HG03575 (cell line): ENCODE results near the gene ADD1.

Source experiments
- ATAC-seq: cut with Tn5 transposase; IDR thresholded peaks from one replicate; pipeline ENCODE4 v1.9.1; 2021; ENCODE audit not compliant: unreplicated experiment, insufficient number of reproducible peaks, low FRiP score; ENCODE audit errors: extremely low read depth

ADD1 gene, protein sequence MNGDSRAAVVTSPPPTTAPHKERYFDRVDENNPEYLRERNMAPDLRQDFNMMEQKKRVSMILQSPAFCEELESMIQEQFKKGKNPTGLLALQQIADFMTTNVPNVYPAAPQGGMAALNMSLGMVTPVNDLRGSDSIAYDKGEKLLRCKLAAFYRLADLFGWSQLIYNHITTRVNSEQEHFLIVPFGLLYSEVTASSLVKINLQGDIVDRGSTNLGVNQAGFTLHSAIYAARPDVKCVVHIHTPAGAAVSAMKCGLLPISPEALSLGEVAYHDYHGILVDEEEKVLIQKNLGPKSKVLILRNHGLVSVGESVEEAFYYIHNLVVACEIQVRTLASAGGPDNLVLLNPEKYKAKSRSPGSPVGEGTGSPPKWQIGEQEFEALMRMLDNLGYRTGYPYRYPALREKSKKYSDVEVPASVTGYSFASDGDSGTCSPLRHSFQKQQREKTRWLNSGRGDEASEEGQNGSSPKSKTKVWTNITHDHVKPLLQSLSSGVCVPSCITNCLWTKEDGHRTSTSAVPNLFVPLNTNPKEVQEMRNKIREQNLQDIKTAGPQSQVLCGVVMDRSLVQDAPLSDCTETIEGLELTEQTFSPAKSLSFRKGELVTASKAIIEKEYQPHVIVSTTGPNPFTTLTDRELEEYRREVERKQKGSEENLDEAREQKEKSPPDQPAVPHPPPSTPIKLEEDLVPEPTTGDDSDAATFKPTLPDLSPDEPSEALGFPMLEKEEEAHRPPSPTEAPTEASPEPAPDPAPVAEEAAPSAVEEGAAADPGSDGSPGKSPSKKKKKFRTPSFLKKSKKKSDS

DNA sequence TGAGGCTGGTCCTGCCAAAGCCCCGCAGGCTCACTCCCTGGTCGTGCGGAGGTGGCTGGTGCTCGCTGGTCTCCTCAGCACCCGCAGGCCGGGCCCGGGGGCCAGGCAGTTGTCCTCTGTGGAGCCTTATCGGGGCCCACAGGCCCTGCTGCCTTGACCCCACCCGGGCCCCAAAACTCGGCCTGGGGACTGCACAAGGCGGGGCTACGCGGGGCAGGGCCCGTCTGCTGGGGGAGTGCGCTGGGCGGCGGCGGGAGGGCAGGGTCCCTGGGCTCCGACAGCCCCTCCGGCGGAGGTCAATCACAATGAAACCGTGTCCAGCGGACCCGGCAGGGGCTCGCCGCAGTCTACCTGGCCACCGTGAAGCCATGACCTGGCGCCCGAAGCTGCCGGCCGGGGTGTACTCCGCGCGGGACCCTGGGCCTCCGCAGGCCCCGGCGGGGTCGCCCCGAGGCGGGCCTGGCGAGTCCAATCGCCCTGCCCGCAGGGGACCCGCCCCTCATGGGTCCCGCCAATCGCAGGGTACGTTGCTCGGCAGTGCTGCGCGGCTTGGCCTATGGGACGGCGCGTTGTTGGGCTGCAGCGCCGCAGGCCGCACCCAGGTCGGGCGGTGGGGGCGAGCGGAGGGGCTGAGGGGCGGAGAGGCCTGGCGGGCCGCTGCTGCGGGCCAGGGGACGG, at the start of gene ADD1:
Gene ADD1 (plus strand): TSS at position 582 of the 678 bp plus-strand sequence. CDS start 32,072 bp downstream, outside the sequence.
- ATAC-seq: no peak

DNA sequence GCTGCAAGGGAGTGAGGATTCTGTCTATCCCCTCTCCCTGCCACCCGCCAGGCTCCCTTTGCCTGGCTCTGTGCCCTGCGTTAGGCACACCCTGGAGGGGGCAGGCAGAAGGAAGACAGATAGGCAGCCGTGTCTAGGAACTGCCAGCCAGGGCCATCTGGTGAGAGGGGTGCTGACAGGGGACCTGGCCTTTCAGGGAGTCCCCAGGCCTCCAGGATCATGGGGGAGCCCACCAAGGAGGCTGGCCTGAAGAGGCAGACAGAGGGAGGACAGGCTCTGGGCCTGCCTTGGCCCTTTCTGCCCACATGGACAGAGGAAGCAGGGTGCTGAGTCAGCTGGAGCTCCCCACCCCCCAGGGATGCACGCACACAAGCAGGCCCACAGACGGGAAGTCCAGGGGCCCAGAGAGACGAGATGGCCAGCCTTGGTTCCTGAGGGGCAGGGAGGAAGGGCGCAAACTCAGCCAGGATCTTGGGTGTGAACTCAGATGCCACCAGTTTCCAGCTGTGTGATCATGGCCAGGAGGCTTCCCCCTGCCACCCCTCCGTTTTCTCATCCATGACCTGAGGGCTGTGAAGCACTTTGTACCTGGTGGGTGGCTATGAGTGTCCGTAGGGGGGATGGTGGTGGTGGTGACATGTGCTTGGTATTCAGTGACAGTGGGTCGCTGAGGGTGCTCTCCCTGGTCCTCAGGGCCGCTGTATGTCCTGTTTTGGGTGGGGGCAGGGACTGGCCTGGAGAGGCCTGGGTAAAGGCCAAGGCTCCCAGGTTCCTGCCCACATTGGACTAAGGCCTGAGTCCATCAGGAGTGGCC, 49.0 kb upstream of the ADD1 start:
- no peak for ATAC-seq

DNA sequence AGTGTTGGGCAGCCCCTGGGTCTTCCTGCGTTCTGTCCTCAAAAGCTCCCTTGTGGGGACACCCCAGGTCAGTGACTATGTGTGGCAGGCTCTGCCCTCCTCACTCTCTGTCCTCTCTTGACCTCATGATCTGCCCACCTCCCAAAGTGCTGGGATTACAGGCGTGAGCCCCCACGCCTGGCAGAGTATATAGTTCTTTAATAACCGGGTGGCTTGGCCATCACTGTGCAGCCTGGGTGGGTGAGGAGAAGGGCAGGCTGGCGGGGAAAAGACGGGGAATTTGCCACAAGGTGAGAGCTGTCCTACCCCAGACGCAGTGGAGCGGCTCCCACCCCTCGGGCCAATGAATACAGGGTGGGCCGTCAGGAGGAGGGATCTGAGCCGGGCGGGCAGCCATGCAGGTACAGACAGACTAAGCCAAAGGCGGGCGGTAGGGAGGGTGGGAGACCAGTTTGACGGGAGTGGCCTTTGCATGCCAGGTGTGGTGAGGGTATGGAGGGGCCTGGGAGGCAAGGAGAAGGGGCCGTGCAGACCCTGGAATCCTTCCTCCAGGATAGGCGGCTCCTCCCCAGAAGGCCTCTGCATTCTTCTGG, 48.2 kb upstream of the ADD1 start:
- ATAC-seq: no peak

DNA sequence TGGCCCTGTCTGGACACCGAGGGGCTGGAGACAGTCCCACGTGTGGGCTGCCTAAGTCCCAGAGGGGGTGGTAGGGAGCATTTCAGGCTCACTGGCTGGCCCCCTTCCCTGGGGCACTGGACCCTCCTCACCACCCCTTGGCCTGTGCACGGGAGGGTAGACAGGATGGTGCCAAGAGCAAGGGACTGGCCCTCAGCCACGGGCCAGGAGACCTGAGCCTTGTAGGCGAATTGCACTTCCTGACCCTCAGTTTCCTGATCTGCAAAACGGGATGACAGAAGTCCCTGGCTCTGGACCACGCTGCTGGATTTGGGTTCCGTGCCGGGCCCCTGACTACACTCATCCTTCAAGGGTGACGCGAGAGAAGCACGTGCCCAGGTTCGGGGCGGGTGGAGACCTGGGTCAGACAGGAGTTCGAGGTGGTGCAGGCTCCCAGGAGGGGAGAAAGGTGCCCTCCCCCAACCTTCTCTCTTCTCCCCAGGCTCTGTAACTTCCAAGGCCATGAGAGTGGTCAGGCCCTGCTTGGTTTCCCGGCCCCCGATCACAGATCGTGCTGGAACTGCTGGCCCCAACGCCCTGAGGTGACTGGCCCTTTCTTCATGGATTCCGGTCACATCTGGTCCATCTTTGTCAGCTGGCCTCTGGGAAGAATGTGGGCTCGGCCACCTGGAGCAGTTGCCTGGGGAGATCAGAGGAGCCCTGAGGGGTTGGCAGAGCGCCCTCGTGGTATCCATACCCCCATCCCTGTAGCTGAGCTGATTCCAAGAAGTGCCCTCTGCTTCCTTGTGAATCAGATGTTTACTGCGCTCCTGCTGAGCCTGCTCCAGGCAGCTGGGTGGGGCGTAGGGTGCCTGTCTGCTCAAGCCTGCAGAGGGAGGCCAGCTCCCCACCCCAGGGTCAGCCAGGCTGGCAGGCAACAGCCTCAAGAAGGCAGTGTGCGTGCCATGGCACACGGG, 47.5 kb upstream of the ADD1 start:
- ATAC-seq: no peak

DNA sequence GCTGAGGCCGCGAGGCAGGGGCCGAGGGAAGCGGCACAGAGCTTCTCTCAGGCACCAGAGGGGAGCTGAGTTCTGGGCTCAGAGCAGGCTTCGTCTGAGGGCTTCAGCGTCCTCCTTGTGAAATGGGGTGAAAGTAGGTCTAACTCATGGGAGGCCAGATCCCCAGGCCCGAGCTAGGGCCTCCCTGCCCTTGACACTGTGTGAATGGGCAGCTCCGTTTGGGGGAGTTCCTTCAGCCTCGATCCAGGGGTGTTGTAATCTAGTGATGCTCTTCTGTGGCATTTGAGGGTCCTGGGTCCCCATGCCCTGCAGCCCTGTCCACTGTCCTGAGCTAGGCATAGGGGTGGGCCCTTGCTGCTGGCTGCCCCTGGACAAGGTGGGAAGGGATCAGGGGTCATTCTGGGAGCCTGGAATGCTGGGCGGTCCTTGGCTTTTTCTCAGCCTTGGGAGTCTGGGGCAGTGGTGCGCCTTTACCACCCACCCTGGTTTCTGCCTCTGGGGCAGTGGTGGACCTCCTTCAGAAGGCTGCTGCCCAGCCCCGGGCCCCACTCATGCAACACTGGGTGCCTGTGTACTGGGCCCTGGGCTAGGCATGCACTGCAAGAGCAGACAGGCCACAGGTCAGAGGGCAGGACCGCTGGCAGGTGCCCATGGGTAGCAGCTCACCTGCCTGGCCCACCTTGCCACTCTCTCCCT, 46.6 kb upstream of the ADD1 start:
- ATAC-seq: no peak

DNA sequence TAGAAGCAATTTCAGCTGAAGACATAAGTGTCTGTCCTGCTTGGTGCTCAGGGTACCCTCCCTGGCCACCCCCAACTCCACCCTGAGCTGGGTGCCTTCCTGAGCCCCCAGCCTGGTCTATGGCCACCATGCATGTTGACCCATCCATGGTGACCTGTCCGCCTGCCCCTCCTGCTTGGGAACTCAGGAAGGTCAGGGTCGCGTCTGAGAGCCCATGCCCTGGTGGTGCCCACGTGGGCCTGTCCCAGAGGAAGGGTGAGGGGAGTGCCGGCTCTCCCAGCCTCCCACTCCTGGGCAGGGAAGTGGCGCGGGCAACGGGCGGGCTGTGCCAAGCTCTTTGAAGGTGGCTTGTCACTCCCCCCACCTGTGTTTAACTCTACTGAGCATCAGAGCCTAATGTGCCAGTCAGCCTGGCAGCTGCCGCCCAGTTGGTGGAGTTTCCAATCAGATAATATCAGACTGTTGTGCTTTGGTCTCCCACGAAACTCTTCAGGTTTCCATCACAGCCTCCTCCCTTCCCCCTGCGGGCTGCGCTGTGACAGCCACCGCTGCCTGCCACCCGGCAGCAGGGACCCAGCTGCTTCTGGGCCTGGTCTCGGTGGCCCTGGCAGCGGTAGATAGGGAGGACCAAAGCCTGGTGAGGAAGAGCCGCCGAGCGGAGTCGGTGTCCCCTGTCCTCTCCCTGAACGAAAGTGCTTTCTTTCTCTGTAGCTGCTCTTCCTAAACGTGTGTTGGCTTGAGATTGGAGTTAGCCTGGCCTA, 45.9 kb upstream of the ADD1 start:
- no peak for ATAC-seq

DNA sequence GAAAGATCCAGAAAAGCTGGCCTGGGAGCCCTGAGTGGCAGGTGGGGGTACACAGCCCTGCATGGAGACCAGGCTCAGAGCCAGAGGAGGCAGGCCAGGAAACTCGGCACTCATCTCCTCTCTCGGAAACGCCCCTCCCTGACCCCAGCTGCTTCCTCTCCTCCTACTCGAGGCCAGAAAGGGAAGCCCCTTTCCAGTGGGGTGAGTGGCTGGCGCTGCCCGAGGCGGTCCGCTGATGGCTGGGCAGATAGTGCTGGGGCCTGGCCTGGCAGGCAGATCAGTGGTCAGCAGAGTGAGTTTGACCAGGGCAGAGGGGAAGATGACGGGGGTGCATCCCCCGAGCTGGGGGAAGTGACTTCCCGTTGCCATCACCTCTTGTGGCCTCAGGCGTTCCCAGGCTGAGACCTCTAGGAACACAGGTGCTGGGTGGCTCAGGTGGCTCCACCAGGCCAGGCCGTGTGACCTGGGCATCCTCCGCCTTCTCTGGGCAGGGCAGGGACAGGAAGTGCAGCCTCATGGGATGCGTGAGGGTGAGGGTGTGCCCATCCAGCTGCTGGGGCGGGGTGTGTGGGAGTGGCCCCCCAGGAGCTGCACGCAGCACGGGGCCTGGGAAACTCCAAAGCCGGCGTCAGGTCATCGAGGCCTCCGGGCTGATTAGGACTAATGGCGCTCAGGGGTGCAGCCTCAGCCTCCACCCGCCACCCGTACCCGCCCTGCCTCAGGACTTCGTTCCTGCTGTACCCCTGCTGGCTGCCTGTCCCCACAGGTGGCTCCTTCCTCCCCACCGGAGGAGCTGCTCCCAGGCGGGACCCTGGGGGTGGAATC, 45.0 kb upstream of the ADD1 start:
- ATAC-seq: no peak

DNA sequence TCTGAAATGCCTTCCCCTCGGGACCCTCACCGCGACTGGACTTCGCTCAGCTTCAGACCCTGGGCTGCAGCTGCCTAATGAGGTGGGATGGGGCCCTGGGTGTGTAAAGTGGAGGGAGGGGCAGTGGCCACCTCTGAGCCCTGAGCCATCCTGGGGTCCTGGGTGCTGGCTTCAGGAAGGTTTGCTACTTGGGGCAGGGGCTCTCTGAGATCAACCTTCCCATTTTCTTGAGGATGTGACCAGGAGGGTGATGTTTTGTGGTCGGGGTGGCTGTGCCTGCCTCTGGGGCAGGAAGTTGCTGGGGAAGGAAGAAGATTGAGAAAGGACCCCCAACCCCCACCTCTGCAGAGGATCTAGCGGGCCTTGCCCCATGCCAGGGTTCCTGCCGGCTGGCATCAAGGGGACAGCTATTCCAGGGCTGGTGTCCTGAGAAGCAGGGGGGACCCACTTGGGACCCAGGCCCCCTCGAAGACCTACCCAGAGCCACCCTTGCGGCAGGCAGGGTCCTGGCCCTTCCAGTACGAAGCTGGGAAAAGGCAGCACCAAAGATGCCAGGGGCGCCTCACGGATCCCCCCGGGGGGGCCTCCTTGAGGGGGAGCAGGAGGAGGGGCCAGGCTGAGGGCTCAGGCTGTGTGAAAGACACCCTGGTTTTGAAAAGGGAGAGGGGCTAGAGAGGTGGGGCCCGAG, 44.3 kb upstream of the ADD1 start:
- ATAC-seq: no peak

DNA sequence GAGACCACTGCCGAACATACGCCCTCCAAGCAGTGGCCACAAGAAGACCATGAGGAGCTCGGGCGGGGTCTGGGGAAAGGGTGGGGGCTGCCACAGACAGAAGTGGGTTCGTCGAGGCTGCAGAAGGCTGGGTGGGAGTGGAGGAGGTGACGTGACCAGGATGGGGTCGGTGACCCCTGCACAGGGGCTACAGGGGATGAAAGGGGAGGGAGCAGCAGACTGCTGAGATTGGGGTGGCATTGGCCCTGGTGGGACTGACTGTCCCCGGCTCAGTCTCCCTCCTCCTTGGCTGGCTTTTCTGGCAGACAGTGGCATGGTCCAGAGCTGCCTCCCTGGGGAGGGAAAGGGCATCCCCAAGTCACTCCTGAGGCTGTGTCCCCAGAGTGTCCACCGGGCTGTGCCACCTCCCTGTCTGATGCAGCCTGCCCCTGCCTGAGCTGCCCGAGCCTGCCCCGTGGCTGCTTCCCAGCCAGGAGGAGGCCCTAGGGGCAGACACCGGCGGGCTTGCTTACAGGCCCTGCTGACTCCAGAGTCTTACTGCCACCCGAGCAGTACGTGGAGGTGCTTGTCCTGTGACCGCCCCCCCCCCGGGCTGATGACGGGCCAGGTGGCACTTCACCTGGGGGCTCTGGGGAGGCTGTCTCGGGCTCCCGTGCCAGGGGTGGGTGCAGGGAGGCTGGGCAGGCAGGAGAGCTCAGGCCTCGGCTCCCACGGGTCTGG, 43.5 kb upstream of the ADD1 start:
- ATAC-seq: no peak

DNA sequence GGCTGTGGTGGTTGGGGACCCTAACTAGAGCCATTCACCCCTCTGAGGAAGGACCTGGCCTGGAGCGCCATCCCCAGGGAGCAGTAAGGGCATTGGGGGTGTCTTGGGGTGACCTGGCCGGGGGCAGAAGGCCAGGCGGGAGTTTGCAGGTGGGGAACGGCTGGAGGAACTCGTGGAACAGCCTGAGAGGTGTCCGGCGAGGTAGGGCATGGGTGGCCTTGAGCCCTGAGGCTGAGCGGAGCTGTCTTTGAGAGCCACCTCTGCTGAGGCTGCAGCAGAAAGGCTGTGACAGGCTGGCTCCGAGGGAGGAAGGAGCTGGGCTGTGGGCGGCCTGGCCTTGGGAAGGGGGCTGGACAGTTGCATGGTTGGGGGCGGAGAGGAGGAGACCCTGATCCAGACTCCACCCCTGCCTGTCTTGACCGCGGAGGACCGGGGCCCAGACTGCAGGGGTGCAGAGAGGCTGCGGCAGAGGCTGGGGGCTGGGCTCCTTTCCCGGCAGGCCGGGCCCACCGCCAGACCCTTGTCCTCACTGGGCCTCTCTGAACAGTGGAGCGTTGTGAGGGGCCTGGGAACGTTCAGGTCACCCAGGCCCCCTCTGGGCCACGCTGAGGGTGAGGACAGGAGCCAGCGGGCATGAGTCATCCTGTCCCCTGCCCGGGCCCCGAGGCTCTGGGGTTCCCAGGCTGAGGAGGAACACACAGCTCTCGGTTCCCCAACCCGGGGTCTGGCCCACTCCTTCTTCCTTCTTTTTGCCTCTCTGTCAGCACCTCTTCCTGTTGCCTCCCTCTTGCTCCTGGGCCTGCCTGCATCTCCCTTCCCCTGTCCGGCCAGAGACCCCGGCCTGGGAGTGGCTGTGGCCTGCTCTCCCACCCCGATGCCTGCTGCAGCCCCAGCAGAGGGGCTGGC, 42.7 kb upstream of the ADD1 start:
- ATAC-seq: no peak

DNA sequence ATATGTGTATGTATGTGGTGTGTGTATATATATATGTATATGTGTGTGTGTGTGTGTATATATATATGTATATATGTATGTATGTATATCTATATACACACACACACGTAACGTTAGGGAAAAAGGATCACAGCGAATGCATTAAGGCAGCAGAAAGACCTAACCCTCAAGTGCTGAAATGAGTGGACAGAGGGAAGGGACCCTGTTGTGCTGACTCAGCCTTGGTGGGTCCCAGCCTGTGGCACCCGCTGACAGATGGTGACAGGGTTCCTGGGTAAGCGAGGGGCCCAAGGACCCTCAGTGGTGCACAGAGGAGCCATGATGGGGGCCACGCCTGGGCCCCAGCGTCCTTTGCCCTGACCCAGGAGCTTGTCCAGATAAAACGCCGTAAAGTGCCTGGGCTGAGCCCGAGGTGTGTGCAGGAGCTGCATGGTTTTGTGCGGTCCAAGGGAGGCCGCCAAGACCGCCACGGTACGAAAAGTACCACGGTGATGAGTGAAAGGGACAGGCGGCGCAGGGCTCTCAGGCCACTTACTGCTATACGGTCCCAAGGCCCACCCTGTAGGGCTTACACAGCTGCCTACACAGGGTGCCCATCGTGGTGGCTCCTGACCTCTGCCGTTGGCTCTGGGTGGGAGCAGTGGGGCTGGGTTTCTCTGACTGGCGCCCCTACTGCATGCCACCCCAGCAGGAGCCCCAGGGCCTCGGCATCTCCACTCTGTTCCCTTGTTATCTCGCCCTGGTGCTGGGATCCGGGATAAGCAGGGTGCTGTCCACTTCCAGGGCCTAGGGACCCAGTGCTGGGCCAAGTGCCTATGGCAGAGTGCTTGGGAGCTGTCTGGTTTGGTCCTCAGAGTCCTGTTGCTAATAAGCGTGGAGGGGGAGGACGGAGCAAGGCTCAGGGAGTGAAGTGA, 40.8 kb upstream of the ADD1 start:
- ATAC-seq: no peak

DNA sequence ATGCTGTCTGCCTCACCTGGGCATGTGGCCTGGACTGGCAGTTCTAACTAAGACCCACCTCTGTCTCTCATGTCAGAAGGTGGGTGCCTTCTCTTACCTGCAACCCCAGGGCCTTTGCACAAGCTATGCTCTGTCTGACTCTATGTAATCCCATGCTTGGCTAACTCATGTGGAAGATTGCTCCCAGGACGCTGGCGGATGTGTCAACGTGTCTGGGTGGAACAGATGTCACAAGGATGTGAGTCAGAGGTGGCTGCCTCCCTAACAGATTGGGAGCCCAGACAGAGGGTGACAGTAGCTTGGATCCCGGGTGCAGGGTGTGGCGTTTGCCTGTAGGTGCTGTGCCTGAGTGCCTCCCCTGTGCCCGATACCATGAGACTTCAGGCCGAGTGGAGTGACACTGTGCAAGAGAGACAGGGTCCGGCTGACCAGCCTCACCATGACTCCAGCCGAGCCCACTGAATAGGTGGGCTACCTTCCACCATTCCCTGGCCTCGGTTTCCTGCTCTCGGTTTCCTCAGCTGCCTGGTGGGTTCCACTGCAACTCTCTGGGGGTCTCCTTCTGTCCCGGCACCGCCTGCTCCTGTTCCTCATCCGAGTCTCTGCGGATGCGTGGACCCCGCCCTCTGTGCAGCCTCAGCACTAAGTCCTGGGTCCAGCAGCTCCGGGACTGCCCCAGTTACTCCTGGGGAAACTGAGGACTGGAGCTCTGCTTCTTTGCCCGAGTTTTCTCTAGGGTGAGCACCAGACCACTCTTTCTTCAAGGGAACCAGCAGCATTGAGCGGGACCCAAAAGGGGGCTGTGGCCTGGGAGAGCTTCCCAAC, 39.8 kb upstream of the ADD1 start:
- no peak for ATAC-seq
